Activated gamma-delta T cell treated with Interleukin-2 at 50 U/mL for 16 hours (primary cell): ENCODE data around the gene CDH22.

ENCODE experiments used
- DNase-seq: peaks from one replicate; pipeline ENCODE4 v3.0.0-alpha.2; 2020

CDH22 gene

DNA sequence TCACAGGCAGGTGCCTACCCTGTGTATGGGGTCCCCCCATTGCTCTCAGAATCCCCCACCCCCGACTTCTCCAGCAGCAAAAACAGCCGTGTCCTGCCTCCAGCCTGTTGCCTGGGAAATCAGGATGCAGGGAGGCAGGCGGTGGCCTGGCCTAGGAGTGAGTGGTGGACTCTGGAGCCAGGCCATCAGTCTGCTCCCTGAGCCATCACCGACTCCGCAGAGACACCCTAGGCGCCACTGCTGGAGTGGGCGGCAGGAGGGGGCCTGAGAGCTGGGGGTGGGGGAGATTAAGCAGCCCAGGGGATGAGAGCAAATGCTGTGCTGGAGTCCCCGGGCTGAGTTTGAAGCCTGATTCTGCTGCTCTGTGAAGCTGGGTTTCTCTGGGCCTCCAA lies 97.0 kb downstream of the CDH22 start:
- DNase-seq, result no peak

DNA sequence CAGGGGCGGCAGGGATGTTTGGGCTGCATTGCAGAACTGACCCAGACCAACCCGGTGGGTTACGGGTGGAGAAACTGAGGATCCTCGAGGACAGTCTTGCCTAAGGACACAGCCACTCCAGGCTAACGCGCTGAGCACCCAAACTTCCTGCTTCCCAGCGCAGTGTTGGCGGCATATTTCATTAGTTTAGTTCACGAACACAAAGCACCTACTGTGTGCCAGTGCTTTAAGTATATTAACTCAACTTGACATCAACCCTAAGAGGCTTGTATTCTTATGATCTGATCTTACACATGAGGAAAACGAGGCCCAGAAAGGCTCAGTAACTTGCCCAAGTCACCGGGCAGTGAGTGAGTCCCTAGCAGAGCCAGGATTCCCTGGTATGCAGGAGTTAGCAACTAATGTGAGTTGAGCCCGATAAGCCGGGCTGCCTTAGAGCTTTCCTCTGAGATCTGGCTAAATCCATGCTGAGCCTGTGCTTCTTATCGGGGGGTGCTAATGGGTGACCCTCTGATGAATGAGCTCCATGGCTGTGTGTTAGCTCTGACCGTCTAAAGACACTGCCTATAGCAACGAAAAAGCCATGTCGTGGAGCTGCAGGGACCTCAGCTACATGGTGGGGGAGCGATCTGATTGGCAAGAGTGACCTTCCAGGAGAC lies 97.5 kb downstream of the CDH22 start:
- no peak for DNase-seq

DNA sequence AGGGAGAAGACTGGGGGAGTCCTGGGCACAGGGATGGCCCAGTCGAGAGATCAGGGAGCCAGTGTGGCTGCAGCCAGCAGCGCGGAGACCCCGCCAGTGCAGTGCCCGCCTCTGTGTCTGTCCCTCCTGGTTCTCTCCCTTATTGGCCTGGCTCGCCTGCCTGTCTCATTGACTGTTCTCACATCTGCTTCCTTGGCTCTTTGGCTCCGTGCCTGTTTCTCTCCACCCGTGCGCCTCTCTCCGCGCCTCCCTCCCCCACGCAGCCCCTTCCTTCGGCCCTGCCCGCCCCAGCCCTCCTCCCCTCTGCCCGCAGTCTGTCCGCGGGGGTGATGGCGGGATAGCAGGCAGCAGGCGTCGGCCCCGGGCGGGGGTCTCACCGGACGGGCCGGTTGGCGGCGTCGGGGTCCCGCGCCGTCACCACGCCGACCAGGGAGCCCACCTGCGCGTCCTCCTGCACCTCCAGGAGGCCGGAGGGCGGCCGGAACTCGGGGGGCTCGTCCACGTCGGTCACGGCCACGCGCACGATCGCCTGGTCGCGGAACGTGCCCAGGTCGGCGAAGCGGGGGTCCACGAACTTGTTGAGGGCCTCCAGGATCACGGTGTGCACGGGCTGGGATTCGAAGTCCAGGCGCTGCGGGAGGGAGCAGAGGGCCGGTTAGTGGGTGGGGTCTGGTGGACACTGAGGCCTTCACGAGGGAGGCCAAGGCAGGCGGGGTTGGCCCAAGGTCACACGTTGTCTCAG lies 98.2 kb downstream of the CDH22 start:
- no peak for DNase-seq

DNA sequence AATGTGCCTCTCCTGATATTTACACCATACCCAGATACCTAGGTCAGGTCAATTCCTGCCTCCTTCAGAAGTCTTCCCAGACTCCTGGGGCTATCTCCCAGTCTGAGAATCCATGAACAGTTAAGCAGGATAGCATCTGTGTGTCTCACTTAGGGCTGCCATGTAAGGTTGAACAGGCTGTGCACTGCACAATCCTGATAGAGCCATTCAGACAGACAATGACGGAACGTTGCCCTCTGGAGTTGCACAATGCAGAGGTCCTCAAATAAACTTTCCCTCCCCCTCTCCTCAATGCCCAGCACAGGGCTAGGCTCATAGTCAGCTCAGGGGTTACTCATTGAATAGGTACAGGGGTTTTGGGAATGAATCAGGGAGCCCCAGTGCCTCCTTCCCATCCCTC lies 100.5 kb downstream of the CDH22 start:
- DNase-seq, result no peak

DNA sequence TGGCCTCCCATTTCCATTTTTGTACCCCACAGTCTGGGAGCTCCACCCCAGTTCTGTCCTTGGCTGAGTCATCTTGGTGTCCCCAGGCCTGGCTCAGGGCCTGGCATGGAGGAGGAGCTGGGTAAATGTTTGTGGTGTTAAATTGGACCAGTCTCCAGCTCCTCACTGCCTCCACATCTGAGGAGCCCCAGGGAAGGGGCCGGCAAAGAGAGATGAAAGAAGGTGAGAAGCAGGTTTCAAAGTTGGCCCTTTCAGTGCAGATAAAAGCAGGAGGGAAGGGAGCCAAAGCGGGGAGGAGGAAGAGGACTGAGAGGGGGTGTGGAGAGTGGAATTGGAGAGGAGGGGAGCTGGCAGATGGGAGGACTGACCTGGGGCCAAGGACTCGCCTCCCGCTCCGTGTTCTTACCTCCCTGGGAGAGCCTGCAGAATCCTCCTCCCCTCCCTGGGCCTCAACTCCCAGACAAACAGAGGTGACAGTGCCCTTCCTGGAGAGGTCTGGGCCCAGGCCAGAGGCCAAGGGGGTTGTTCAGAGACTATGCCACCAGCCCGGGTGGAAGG lies 101.2 kb downstream of the CDH22 start:
- no peak for DNase-seq

DNA sequence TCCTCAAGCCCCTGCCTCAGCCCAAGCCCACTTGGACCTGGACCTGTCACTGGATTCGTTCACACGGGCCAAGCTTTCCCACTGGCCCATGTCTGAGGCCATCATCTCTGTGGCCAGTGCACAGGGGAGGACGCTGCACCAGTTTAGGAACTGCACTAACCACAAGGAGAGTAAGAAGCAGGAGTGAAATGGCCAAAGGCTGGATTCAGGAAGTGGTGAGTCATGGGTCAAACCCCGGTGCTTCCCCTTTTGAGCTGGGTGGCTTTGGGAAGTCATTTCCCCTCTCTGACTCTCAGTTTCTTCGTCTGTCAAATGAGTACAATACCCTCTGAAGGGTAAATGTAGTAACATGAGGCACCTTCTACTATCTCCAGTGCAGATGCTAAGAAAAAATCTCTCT lies 102.3 kb downstream of the CDH22 start:
- DNase-seq, result no peak

DNA sequence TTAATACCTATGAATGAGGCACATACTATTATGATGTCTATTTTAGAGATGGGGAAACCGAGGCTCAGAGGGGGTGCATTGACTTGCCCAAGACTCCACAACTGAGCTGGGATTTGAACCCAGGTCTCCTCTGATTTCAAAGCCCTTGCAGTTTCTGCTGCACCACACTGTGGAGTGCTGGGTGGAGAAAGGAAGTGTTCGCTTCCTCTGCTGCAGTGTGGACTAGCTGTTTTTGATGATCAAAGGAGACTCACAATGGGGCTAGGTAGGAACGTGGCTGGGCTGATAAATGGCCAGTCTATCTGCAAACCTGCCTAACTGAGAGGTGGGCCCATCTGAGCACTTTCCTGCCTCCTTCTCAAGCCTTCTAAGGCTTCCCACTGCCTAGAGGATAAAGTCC lies 102.9 kb downstream of the CDH22 start:
- DNase-seq, result no peak

DNA sequence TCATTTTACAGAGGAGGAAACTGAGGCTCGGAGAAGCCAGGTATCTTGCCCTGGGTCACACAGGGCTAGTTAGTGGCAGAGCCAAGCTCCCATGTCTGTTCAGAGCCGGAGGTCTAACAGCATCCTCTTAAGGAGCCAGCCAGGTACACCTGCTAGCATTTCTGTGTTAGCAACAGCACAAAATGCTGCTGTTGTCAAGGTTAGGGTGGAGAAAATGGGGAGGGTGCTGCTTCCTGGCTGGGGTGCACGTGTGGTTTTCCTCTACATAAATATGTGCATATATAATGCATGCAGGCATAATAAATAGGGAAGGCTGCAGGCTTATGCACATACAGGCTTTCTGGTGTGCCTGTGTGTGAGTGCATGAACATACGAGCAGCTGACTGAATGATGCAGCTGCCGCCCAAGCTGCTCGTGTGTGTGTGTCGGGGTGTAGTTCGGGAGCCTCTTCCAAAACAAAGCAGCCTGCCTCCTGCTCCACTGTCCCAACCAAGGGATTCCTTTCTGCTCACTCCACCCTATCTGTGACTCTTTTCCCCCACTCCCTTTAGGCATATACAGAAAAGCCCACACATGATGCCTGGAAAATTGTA lies 103.6 kb downstream of the CDH22 start:
- DNase-seq, result no peak

DNA sequence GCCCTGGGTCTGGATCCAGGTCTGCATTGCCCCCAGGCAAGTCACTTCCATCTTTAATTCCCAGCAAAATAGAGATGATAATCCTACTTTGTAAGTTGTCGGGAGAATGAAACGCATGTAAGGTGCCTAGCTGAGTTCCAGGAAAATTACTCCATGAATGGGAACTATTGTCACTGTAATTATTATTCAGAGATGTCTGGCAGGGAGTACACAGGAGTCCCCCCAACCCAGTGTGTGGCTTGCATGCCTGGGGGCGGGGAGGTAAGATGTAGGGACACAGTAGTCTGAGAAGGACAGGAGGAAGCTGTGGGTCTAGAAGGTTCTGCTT lies 104.8 kb downstream of the CDH22 start:
- no peak for DNase-seq

DNA sequence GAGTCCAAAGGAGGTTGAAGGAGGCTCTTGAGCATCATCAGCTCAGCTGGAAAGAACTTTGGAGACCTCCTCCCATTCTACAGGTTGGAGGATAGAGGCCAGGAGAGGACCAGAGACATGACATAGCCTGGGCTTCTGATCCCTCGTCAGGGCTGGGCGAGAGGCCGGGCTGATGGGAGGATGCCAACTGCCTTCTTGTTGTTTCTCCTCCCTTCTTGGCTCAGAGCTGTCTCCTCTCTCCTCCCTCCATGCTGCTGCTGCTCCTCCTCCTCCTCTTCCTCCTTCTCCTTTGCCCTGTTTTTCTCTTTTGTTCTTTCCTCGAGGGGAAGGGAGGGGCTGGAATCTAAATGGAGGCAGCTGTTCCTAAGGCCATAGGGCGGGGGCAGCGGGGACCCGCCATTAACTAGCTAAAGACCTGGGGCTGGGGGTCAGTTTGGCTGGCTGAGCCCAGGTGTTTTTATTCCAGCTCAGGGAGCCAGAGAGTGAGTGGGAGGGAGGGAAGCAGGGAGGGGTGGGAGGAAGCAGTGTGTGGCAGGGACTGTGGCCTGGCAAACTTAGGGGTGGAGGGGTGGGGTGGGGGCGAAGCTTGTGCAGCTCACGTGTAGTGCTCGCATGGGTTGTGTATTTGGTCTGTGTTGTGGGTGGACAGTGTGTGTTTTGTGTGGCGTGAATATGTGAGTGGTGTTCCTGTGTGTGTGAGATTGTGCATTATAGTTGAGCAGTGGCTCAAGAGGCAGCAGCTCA lies 105.4 kb downstream of the CDH22 start:
- no peak for DNase-seq

DNA sequence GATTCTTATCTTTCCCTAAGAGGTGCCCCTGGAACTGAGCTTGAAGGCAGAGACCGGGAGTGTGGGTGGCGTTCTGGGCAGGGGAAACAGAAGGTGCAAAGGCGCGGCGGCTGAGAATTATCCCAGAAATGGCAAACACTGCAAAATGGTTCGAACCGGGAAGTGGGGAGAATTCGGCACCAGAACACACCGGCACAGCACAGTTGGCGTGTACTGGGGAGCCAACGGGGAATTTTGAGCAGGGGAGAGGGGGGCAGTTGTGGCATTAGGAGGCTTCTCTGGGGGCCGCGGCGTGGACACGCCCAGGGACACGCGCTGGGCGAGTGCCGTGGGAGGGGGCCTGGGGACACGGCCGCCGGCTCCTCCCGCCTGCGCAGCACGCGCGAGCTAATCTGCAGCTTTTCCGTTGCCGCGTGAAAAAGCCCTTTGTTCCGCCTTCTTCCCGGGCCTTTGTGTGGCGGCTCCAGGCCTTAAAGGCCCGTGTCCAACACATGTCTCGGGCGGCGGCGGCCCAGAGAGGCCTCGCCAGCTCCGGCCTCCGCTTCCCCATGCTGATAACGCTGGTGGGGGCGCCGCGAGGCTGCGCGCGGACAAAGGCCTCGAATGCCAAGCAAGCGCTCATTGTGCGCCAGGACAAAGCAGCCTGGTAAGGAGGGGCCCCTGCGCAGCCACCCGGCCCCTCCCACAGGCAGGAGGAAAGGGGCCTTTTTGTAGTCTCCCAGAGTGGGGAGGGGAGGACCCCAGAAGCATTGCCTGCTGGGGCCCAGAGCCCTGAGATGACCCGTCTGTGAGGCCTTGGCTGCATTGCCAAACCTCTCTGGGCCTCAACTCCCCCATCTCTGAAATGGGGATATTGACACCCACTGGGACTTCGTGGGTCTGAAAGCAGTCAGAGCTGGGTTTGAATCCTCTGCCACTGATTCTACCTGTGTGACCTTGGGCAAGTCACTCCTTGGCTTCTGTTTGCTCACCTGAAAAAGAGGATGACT lies 107.4 kb downstream of the CDH22 start:
- DNase-seq, result no peak

DNA sequence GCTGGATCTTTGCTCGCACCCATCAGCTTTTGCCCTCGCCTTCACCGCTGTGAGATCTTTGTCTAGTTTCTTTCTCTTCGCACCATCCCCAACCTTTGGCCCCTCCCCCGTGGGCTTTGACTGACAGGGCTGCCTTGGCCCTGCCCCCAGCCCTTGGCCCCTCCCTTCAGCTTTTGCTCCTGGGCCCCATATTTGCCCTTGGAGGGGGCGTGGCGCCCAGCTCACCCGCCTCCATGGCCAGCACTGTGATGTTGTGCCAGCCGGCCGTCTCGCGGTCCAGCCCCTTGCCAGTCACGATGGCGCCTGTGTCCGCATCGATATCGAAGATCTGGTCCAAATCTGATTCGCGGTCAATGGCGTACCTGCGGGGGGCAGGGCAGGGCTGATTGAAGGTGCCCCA lies 109.1 kb downstream of the CDH22 start:
- DNase-seq, result no peak

DNA sequence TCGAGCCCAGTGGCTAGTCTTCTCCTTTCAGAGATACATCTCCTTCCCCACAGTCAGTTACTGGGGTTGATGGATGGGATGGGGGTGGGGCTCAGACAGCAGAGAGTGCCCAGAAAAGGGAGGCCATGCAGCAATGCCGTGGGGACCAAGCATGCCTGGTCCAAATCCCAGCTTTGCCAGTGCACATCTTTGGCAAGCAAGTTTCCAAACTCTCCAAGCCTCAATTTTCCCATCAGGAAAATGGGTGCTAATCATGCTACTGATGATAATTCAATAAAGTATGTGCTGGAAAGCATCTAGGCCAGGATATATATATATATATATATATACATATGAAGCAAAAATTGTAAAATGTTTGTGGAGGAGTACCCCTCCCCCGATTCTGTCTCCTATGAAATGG lies 111.3 kb downstream of the CDH22 start:
- no peak for DNase-seq

DNA sequence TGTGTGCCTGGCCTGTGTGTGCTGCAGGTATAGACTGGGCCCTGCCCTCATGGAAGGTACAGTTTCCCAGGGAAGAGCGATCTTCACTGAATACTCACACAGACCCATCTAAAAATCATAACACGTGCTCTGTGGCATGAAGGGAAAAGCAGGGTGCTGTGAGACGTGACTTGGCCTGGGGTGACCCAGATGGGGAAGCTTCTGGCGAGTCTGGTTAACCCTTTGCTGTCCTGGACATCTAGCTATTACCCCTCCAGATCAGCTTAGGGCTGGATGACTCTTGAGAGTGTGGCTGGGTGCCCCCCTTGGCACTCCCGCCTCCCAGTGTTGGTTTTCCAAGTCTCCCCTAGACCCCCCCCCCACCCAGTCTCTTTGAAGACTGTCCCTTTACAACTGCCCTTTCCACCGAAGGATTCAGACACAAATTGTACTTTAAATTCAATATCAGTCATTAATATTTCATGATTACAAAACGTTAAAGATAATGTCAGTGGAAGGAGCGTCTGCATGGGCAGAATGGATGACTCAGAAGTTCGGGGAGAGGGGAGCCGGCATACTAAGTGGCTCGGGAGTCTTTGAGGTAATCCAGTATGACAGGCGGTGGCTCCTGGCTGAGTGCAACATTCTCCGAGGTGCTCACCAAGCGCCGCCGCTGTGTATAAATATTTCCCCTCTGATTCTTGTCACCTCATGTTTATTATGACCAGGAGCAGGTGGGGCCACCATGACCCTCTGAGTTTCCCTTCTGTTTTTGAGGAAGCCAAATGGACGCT lies 112.8 kb downstream of the CDH22 start:
- DNase-seq, result no peak

DNA sequence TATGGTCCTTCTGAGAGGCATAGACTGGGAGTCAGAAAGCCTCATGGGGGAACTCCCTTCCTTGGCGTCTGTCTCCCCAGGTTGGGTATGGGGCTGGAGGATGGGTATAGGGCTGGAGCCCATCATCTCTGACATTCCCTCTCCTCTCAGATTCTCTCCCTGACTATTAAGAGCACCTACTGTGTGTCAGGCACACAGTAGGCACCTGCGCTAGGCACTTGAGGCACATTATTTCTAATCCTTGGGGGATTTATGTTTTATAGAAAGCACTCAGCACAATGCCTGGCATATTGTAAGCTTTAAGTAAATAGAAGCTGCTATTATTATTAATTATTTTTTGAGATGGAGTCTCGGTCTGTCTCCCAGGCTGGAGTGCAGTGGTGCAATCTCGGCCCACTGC lies 113.9 kb downstream of the CDH22 start:
- no peak for DNase-seq

DNA sequence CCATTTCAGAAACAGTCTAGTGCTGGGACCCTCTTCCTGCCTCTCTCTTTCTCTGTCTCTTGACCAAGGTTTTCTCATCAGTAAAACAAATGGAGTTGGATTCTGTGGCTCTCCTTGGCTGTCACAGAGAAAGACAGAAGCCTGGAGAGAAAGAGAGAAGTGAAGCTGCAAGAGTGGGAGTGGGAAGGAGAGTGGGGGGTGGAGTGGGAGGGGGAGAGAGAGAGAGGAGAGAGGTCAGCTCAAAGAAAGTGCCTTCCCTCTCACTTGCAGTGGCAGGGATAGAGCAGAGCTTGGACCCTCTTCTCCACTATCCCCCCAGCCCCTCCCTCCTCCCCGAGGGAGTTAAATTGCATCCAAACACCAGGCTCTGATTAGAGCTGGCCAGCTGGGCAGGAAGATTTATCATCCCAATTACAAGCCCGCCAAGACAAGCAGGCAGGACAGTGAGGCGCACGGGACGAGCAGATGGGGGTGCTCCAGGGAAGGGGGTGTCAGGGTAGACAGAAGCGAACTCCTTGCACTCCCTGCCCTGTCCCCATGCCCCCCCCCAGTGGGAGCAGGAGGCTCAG lies 115.8 kb downstream of the CDH22 start:
- DNase-seq, result no peak

DNA sequence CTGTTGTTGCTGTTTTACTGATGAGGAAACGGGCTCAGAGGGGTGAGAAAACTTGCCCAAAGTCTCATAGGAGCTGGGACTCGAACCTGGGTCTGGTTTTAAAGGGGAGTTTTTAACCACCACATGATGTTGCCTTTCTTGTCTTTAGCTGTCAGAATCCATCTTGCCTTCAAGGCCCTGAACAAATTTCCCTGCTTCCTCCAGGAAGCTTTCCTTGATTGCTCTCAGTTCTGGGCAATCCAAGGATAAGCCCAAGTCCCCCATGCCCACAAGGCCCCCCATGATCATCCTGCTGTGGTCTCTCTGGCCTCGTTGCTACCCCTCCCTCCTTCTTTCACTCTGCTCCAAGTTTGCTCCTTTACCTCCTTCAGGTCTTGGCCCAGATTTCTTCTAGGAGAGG lies 116.7 kb downstream of the CDH22 start:
- DNase-seq, result no peak

DNA sequence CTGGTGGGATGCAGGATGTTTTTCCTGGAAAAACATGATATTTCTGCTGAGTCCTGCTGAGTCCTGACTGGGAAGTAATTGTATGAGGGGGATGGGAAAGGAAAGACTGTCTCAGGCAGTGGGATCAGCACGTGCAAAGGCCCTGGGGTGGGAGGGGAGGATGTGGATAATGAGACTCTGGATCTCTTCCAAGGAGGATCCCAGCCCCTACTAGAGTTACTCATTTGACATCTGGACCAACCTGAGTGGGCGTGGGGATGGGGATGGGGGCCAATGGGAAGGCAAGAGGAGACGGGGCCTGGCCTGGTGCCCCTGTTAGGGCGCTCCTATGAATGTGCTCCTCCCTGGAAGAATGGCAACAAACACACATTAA lies 117.1 kb downstream of the CDH22 start:
- DNase-seq, result no peak

DNA sequence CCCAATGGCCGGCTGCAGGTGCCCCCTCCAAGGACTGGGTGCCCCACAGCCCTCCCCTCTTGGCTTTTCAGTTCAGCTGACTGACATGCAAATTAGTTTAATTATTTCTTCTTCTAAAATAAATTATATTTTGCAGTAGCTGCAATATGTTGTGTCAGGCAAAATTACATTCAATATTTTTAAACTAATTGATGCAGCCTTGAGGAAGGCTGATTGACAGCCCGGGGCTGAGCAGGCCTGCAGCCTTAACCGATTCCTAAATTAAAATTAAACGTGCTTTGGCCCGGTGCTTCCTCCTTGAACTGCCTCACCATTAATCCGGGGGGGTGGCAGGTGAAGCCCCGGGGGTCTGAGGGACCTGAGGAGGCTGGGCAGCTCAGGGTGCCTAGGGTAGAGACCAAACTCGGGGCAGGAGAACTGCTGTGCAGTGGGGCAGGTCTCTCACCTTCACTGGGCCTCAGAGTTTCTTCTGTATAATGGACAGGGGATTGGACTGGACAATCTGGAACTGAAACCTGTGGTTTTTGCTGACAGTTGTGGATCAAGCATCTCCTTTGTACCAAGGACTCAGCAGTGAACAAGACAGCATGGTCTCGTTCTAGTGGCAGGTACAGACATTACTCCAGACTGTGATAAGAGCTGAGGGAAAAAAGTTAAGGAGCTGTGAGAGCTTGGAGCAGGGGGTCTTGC lies 117.7 kb downstream of the CDH22 start:
- DNase-seq, result no peak

DNA sequence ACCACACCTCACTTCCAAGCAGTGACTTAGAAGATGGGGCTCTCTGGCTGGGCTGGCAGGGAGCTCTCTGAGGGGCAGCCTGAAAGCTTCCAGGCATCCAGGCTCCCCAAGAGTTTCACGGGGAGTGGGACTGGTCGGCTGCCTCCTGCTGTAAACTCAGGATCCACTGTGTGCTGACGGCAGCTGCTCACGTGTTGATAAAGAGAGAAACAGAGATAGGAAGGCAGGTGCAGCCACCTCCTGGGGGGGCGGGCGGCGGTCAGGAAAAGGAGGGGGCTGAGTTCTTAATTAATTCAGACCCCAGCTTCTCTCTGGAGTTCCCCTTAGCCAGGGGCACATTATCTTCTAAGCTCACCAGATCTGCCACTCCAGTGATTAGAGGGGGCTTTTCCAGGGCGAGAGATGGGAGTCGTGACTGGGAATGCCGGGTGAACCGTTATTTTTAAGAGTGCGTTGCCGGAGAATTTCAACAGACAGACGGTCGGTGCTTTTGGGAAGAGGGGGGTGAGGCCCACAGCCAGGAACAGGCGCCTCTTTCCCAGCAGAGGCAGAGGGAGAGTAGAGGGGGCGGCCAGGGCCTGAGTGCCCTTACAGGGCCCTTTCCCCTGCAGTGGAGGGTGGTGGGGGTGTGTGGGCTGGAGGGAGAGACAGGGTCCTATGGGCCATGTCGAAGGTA lies 119.3 kb downstream of the CDH22 start:
- no peak for DNase-seq
